Measurements from ENCODE around the gene GMDS.
A peak's percentile ranks its signal among the peaks of the same experiment; 100 is the strongest.

The GMDS gene

GRCh38 chr6:1701668-1702353, 543.6 kb downstream of the GMDS start:
- no peaks in the 10 kb centered on the region for H3K36me3 ChIP-seq (ENCODE audit: control insufficient read depth, insufficient read depth, low read length)
- H3K27me3 ChIP-seq (ENCODE audit: control insufficient read depth, insufficient read depth, low read length): no peaks in the 10 kb centered on the region
- H3K4me1 ChIP-seq: peaks cover 13% of the 10 kb centered on the region
- no peak overlapping the region for H3K4me3 ChIP-seq (ENCODE audit: low read depth, low read length)
- TF ChIP-seq CTCF (IDR thresholded peaks at IDR 0.05): no peak
- no peak overlapping the region for H3K4me2 ChIP-seq (ENCODE audit: low read length)
- peak overlapping the region; percentile 37 for H3K9ac ChIP-seq
- H3K27ac ChIP-seq: no peak overlapping the region
- H2AFZ ChIP-seq: no peak overlapping the region
- H3K9me3 ChIP-seq (ENCODE audit: control insufficient read depth, low read length): no peaks in the 10 kb centered on the region
- H3K79me2 ChIP-seq: no peaks in the 10 kb centered on the region

GRCh38 chr6:1700278-1700967, 545.0 kb downstream of the GMDS start:
- no peak overlapping the region for H3K4me2 ChIP-seq (ENCODE audit: low read length)
- H3K79me2 ChIP-seq: no peaks in the 10 kb centered on the region
- no peaks in the 10 kb centered on the region for H3K9me3 ChIP-seq (ENCODE audit: control insufficient read depth, low read length)
- H3K27me3 ChIP-seq (ENCODE audit: control insufficient read depth, insufficient read depth, low read length): no peaks in the 10 kb centered on the region
- no peak overlapping the region for H3K9ac ChIP-seq
- no peak overlapping the region for H3K4me3 ChIP-seq (ENCODE audit: low read depth, low read length)
- no peak overlapping the region for H3K27ac ChIP-seq
- no peaks in the 10 kb centered on the region for H3K36me3 ChIP-seq (ENCODE audit: control insufficient read depth, insufficient read depth, low read length)
- H3K4me1 ChIP-seq: peaks cover 13% of the 10 kb centered on the region
- TF ChIP-seq CTCF (IDR thresholded peaks at IDR 0.05): no peak
- no peak overlapping the region for H2AFZ ChIP-seq

GRCh38 chr6:1698527-1698926, 546.9 kb downstream of the GMDS start:
- Histone ChIP-seq H3K9ac (no peak overlapping the region), H3K36me3 (ENCODE audit: control insufficient read depth, insufficient read depth, low read length) (no peaks in the 10 kb centered on the region), H3K4me2 (ENCODE audit: low read length) (no peak overlapping the region), H3K27me3 (ENCODE audit: control insufficient read depth, insufficient read depth, low read length) (no peaks in the 10 kb centered on the region), H2AFZ (no peak overlapping the region), H3K9me3 (ENCODE audit: control insufficient read depth, low read length) (no peaks in the 10 kb centered on the region), H3K4me1 (peaks cover 8% of the 10 kb centered on the region), H3K4me3 (ENCODE audit: low read depth, low read length) (no peak overlapping the region), H3K79me2 (no peaks in the 10 kb centered on the region), H3K27ac (no peak overlapping the region)
- no peak for TF ChIP-seq CTCF (IDR thresholded peaks at IDR 0.05)

DNA sequence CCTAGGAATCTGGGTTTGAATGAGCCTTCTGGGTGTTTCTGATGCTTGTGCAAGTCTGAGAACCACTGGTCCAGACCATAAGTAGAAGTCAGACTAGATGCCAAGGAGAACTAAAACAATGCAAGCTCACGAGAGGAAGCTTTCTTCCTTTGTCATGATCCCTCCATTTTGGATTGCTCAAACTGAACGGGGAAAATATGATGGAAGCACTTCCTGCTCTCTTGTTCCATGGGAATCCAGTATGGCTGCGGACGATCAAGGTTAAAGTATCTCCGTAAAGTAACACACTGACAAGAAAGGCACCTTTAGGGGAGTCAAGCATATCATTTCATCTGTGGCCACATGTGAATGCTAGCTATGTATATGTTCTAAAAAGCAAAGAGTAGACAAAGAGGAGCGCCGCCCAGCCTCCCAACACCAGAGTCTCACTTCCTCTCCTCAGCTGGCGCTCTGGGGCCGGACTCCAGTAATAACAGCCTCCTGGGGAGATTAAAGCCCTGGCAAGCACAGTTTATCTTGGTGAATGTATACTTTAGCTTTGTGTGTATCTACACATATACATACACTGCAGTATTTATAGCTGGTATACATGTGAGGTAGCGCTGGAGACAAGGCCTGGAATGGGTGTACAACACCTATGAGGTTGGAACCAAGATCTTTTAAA, 547.6 kb downstream of the GMDS start:
- Histone ChIP-seq H3K4me3 (ENCODE audit: low read depth, low read length) (no peak overlapping the region), H3K4me1 (peaks cover 3% of the 10 kb centered on the region), H3K27ac (no peak overlapping the region), H3K9ac (no peak overlapping the region), H3K27me3 (ENCODE audit: control insufficient read depth, insufficient read depth, low read length) (no peaks in the 10 kb centered on the region), H3K79me2 (no peaks in the 10 kb centered on the region), H2AFZ (no peak overlapping the region), H3K36me3 (ENCODE audit: control insufficient read depth, insufficient read depth, low read length) (no peaks in the 10 kb centered on the region), H3K9me3 (ENCODE audit: control insufficient read depth, low read length) (no peaks in the 10 kb centered on the region), H3K4me2 (ENCODE audit: low read length) (no peak overlapping the region)
- no peak for TF ChIP-seq CTCF (IDR thresholded peaks at IDR 0.05)
